Mesenchymal stem cell (in vitro differentiated cells and primary cell): ENCODE data around the gene LPA.
"Not testable (repeated sequence)": the region's sequence is repeated elsewhere in the genome, so short reads cannot be mapped to it uniquely, and the experiment has no call there.

Experiments
- DNase-seq: peaks from one replicate; pipeline ENCODE4 v3.0.0-alpha.2; 2013
- H2AFZ ChIP-seq: one replicate; pipeline ENCODE4 v1.6.1; 2013; ENCODE audit warnings: low read depth, mild to moderate bottlenecking, control low read depth, inconsistent platforms, low read length, moderate library complexity
- H2AK5ac ChIP-seq: 2 replicates; pipeline ENCODE4 v1.6.1; 2013; ENCODE audit warnings: low read length, moderate library complexity, mild to moderate bottlenecking, inconsistent platforms; ENCODE audit not compliant: severe bottlenecking
- H2BK120ac ChIP-seq: one replicate; pipeline ENCODE4 v1.6.1; 2013; ENCODE audit warnings: low read depth, mild to moderate bottlenecking, inconsistent platforms, low read length, moderate library complexity
- H2BK12ac ChIP-seq, 2 experiments: one replicate each; pipeline ENCODE4 v1.6.1; 2013; ENCODE audit warnings: inconsistent platforms in 2 of 2, low read length in 2 of 2, mild to moderate bottlenecking in 2 of 2, moderate library complexity in 2 of 2, control low read depth in 1 of 2
- H2BK15ac ChIP-seq: one replicate; pipeline ENCODE4 v1.6.1; 2013; ENCODE audit warnings: mild to moderate bottlenecking, low read depth, inconsistent platforms; ENCODE audit not compliant: poor library complexity, severe bottlenecking
- H2BK5ac ChIP-seq: 2 replicates; pipeline ENCODE4 v1.6.1; 2013; ENCODE audit warnings: low read depth, mild to moderate bottlenecking, low read length, control low read depth, inconsistent platforms; ENCODE audit not compliant: poor library complexity, severe bottlenecking
- H3K14ac ChIP-seq, 2 experiments: one replicate each; pipeline ENCODE4 v1.6.1; 2013; ENCODE audit warnings: inconsistent platforms in 2 of 2, low read length in 2 of 2, control low read depth in 1 of 2, mild to moderate bottlenecking in 1 of 2, moderate library complexity in 1 of 2
- H3K18ac ChIP-seq, 2 experiments: one replicate each; pipeline ENCODE4 v1.6.1; 2013; ENCODE audit warnings: inconsistent platforms in 2 of 2, low read length in 2 of 2, control low read depth in 1 of 2, low read depth in 1 of 2, mild to moderate bottlenecking in 1 of 2
- H3K23ac ChIP-seq, 2 experiments: one replicate each; pipeline ENCODE4 v1.6.1; 2013; ENCODE audit warnings: inconsistent platforms in 2 of 2, low read length in 2 of 2, mild to moderate bottlenecking in 2 of 2, moderate library complexity in 2 of 2, control low read depth in 1 of 2
- H3K27ac ChIP-seq: 2 replicates; pipeline ENCODE4 v1.5.1; 2013; ENCODE audit warnings: mild to moderate bottlenecking, moderate library complexity, low read length, control low read depth, inconsistent platforms; ENCODE audit not compliant: poor library complexity, severe bottlenecking
- H3K27me3 ChIP-seq, 2 experiments: 2 replicates each; pipeline versions ENCODE4 v1.6.1 to v1.7.0; 2013; ENCODE audit warnings: low read length in 2 of 2, mild to moderate bottlenecking in 2 of 2, moderate library complexity in 2 of 2, control low read depth in 1 of 2, inconsistent platforms in 1 of 2; ENCODE audit not compliant: control insufficient read depth in 1 of 2, insufficient read depth in 1 of 2
- H3K36me3 ChIP-seq, 2 experiments: 2 replicates each; pipeline versions ENCODE4 v1.6.1 to v1.7.0; 2013; ENCODE audit warnings: low read length in 2 of 2, control low read depth in 1 of 2, inconsistent platforms in 1 of 2, low read depth in 1 of 2, mild to moderate bottlenecking in 1 of 2; ENCODE audit not compliant: insufficient read depth in 2 of 2, control insufficient read depth in 1 of 2
- H3K4ac ChIP-seq, 2 experiments: one replicate each; pipeline ENCODE4 v1.6.1; 2013; ENCODE audit warnings: inconsistent platforms in 2 of 2, low read length in 2 of 2, mild to moderate bottlenecking in 2 of 2, moderate library complexity in 2 of 2, control low read depth in 1 of 2, low read depth in 1 of 2
- H3K4me1 ChIP-seq: 2 replicates; pipeline ENCODE4 v1.6.1; 2013; ENCODE audit warnings: low read depth, low read length, control low read depth; ENCODE audit not compliant: control insufficient read depth, insufficient read depth
- H3K4me2 ChIP-seq: 2 replicates; pipeline ENCODE4 v1.6.1; 2013; ENCODE audit warnings: low read length, mild to moderate bottlenecking, inconsistent platforms; ENCODE audit not compliant: poor library complexity, severe bottlenecking
- H3K4me3 ChIP-seq, 2 experiments: 2 replicates each; pipeline versions ENCODE4 v1.5.1 to v1.7.0; 2013; ENCODE audit warnings: low read length in 2 of 2, mild to moderate bottlenecking in 2 of 2, control low read depth in 1 of 2, low read depth in 1 of 2; ENCODE audit not compliant: insufficient read depth in 1 of 2
- H3K79me1 ChIP-seq: replicated peaks from 2 replicates; pipeline ENCODE4 v1.6.1; 2013; ENCODE audit warnings: mild to moderate bottlenecking, control low read depth, low read length, inconsistent platforms; ENCODE audit not compliant: poor library complexity, severe bottlenecking
- H3K9ac ChIP-seq: 2 replicates; pipeline ENCODE4 v1.7.0; 2013; ENCODE audit warnings: mild to moderate bottlenecking, low read length, moderate library complexity
- H3K9me3 ChIP-seq: 2 replicates; pipeline ENCODE4 v1.7.0; 2013; ENCODE audit warnings: mild to moderate bottlenecking, low read length; ENCODE audit not compliant: control insufficient read depth
- H4K8ac ChIP-seq: one replicate; pipeline ENCODE4 v1.6.1; 2013; ENCODE audit warnings: inconsistent platforms, mild to moderate bottlenecking, low read length, moderate library complexity
- H4K91ac ChIP-seq: one replicate; pipeline ENCODE4 v1.6.1; 2013; ENCODE audit warnings: mild to moderate bottlenecking, low read length, inconsistent platforms
- WGBS: methylation state at CpG from one replicate; pipeline ENCODE4 v1.1.7; 2013; ENCODE audit warnings: mixed read lengths; 5-methylcytosine and 5-hydroxymethylcytosine counted together

The LPA gene

DNA sequence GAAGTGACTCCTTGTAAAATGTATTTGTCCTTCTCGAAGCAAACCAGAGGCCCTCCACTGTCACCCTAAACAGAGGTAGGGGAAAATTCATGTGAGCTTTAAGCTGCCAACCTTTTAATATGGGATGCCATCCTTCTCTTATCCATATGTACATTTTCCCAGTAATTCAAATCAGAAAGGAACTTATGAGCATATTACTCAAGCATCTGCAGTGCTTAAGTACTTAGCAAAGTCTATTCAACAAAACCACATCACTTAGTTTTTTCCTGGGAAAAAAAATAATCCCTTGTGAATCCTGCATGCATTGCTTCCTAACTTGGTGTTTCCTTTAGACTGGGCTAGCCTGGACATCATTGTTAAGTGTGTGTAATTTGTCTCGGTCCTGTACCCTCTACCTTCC, 132.2 kb downstream of the LPA start:
- Histone ChIP-seq H3K9me3 (no peaks in the 10 kb centered on the region), H2AFZ (no peak overlapping the region), H3K18ac (no peak overlapping the region), H2BK12ac (no peak overlapping the region), H3K27me3 (no peaks in the 10 kb centered on the region), H2BK15ac (no peak overlapping the region), H3K4me1 (peaks cover 2% of the 10 kb centered on the region), H2AK5ac (no peak overlapping the region), H3K4me2 (no peak overlapping the region), H2BK5ac (no peak overlapping the region), H3K27ac (no peak overlapping the region), H2BK120ac (no peak overlapping the region), H4K91ac (no peak overlapping the region), H4K8ac (no peak overlapping the region), H3K23ac (no peak overlapping the region), H3K79me1 (no peaks in the 10 kb centered on the region), H3K4ac (no peak overlapping the region), H3K4me3 (no peak overlapping the region), H3K36me3 (no peaks in the 10 kb centered on the region), H3K9ac (no peak overlapping the region), H3K14ac (no peak overlapping the region)
- 87% methylated on average over 2 of the region's 2 CpGs for WGBS
- no peak for DNase-seq

DNA sequence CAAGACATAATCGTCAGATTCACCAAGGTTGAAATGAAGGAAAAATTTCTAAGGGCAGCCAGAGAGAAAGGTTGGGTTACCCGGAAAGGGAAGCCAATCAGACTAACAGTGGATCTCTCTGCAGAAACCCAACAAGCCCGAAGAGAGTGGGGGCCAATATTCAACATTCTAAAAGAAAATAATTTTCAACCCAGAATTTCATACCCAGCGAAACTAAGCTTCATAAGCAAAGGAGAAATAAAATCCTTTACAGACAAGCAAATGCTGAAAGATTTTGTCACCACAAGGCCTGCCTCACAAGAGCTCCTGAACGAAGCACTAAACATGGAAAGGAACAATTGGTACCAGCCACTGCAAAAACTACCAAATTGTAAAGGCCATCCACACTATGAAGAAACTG, 134.6 kb downstream of the LPA start:
- H3K79me1 ChIP-seq, H3K4me1 ChIP-seq, H2BK5ac ChIP-seq, H3K23ac ChIP-seq, H3K27ac ChIP-seq, DNase-seq, H3K9ac ChIP-seq, H3K4me3 ChIP-seq, H3K14ac ChIP-seq, H4K8ac ChIP-seq, H3K4me2 ChIP-seq, H3K9me3 ChIP-seq, H2BK12ac ChIP-seq, H3K4ac ChIP-seq, H4K91ac ChIP-seq, H2AK5ac ChIP-seq, H3K36me3 ChIP-seq, H2BK120ac ChIP-seq, H2BK15ac ChIP-seq, H3K18ac ChIP-seq, H3K27me3 ChIP-seq, H2AFZ ChIP-seq: not testable (repeated sequence)
- WGBS = 73% methylated on average over 5 of the region's 5 CpGs

DNA sequence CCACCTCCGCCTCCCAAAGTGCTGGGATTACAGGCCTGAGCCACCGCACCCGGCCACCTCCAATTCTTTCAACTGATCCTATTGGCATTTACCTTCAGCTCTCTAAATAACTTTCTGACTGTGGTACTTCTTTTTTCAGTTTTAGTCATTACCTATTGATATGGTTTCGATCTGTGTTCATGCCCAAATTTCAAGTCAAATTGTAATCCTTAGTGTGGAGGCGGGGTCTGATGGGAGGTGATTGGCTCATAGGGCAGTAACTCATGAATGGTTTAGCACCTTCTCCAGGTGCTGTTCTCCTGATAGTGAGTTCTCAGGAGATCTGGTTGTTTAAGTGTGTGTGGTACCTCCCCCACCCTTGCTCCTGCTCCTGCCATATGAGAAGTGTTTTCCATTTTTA, 140.9 kb downstream of the LPA start:
- Histone ChIP-seq H4K8ac (no peak overlapping the region), H3K27ac (no peak overlapping the region), H3K18ac (no peak overlapping the region), H2BK120ac (no peak overlapping the region), H3K23ac (no peak overlapping the region), H2BK5ac (no peak overlapping the region), H3K79me1 (no peaks in the 10 kb centered on the region), H3K4me3 (no peak overlapping the region), H3K14ac (no peak overlapping the region), H4K91ac (no peak overlapping the region), H2AK5ac (no peak overlapping the region), H2BK15ac (no peak overlapping the region), H3K36me3 (no peaks in the 10 kb centered on the region), H3K4ac (no peak overlapping the region), H3K4me2 (no peak overlapping the region), H3K9ac (no peak overlapping the region), H2AFZ (no peak overlapping the region), H3K4me1 (peaks cover 1% of the 10 kb centered on the region), H2BK12ac (no peak overlapping the region), H3K27me3 (no peaks in the 10 kb centered on the region), H3K9me3 (no peaks in the 10 kb centered on the region)
- DNase-seq = no peak
- 89% methylated on average over 5 of the region's 5 CpGs for WGBS

DNA sequence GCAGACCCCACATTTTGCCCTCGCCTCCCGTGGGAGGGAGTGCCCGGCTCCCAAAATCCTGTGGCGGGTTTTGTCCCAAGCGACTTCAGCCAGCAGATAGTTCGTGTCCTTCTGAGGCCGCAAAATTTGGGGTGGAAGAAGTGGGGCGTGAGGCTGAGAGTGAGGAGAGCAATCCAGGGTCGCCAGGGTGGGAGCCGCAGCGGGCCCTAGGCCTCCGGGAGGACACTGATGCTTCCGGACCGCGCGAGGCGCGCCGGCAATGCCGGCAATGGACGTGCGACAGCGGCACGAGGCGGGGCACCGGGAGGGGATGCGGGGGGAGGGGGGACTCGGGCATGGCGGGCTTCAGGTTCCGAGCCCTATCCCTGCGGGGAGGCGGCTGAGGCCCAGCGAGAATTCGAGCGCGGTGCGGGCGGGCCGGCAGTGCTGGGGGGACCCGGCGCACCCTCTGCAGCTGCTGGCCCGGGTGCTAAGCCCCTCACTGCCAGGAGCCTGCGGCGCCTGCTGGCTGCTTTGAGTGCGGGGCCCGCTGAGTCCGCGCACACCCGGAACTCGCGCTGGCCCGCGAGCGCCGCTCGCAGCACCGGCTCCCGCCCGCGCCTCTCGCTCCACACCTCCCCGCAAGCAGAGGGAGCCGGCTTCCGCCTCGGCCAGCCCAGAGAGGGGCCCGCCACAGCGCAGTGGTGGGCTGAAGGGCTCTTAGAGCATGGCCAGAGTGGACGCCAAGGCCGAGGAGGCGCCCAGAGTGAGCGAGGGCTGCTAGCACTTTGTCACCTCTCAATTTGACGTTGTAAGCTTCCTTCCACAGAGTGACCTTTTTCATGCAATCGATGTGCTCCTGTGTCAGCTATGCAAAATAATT, 143.8 kb downstream of the LPA start:
- Histone ChIP-seq H3K27ac (no peak overlapping the region), H4K8ac (peak overlapping the region; percentile 90), H4K91ac (peak overlapping the region; percentile 87), H3K23ac (no peak overlapping the region), H3K4me3 (peak overlapping the region; percentile 70 to 86), H3K27me3 (no peaks in the 10 kb centered on the region), H3K4ac (peak overlapping the region; percentile 65 to 91), H2AFZ (peak overlapping the region; percentile 87), H2BK5ac (no peak overlapping the region), H3K14ac (peak overlapping the region in 1 of 2 experiments; percentile 61), H3K9me3 (no peaks in the 10 kb centered on the region), H2BK12ac (peak overlapping the region in 1 of 2 experiments; percentile 29), H2BK120ac (peak overlapping the region; percentile 11), H3K18ac (peak overlapping the region; percentile 84 to 88), H3K4me1 (peaks cover 1% of the 10 kb centered on the region), H3K9ac (peak overlapping the region; percentile 91), H2BK15ac (peak overlapping the region; percentile 98), H2AK5ac (no peak overlapping the region), H3K4me2 (peak overlapping the region; percentile 86), H3K79me1 (peaks cover 2% of the 10 kb centered on the region), H3K36me3 (no peaks in the 10 kb centered on the region)
- peak; percentile 75 for DNase-seq
- WGBS = 1% methylated on average over 65 of the region's 73 CpGs
